Effector memory CD4-positive, alpha-beta T cell (primary cell): ENCODE results near the gene DLX4.

Experiments used
- DNase-seq, 3 donors: peaks; one replicate each; pipeline ENCODE4 v3.0.0-alpha.2; 2020
- H3K27ac ChIP-seq: 2 replicates; pipeline ENCODE4 v1.7.0; 2013; ENCODE audit warnings: mild to moderate bottlenecking, low read length, moderate library complexity; ENCODE audit not compliant: insufficient read depth, poor library complexity, severe bottlenecking
- H3K27me3 ChIP-seq: replicated peaks from 2 replicates; pipeline ENCODE4 v1.7.0; 2013; ENCODE audit warnings: mild to moderate bottlenecking, low read length; ENCODE audit not compliant: insufficient read depth, control insufficient read depth, poor library complexity, severe bottlenecking
- H3K36me3 ChIP-seq: 2 replicates; pipeline ENCODE4 v1.7.0; 2013; ENCODE audit warnings: mild to moderate bottlenecking, low read length, moderate library complexity; ENCODE audit not compliant: control insufficient read depth, insufficient read depth
- H3K4me1 ChIP-seq: 2 replicates; pipeline ENCODE4 v1.7.0; 2013; ENCODE audit warnings: low read length, mild to moderate bottlenecking; ENCODE audit not compliant: control insufficient read depth, insufficient read depth, poor library complexity, severe bottlenecking
- H3K4me3 ChIP-seq: 2 replicates; pipeline ENCODE4 v1.7.0; 2013; ENCODE audit warnings: low read length, low read depth, mild to moderate bottlenecking; ENCODE audit not compliant: insufficient read depth, poor library complexity, severe bottlenecking
- H3K9me3 ChIP-seq: 2 replicates; pipeline ENCODE4 v1.7.0; 2013; ENCODE audit warnings: mild to moderate bottlenecking, low read length, moderate library complexity; ENCODE audit not compliant: control insufficient read depth

DLX4 gene

DNA sequence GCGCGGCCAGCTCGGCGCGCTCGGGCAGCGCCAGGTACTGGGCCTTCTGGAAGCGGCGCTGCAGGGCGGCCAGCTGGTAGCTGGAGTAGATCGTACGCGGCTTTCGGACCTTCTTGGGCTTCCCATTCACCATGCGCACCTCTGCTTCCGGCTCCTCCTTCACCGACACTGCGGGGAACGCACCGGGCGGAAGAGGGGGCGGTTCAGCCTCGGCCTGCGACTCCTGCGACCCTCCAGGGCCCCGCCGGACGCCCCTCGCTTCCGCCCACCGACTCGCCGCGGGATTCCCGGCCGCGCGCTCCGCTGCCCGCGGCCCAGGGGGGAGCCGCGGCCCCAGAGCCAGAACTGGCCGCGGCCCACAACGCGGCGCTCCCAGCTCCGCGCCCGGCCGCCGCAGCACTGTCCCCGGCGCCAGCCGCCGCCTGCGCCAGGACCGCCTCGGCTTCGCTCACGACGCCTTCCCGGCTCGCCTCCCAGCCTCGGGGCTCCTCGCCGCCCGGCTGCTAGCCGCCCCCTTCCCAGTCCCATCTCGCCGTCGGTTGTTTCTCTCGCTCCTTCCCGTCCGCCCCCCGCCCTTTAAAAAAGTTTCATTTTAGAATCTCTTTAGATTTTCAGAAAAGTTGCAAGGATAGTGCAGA lies 24.6 kb downstream of the DLX4 start:
- Histone ChIP-seq H3K27me3 (peaks cover 47% of the 10 kb centered on the region), H3K4me3 (peak overlapping the region; percentile 53), H3K9me3 (no peaks in the 10 kb centered on the region), H3K36me3 (no peaks in the 10 kb centered on the region), H3K27ac (no peak overlapping the region), H3K4me1 (peaks cover 29% of the 10 kb centered on the region)
- DNase-seq: no peak

DNA sequence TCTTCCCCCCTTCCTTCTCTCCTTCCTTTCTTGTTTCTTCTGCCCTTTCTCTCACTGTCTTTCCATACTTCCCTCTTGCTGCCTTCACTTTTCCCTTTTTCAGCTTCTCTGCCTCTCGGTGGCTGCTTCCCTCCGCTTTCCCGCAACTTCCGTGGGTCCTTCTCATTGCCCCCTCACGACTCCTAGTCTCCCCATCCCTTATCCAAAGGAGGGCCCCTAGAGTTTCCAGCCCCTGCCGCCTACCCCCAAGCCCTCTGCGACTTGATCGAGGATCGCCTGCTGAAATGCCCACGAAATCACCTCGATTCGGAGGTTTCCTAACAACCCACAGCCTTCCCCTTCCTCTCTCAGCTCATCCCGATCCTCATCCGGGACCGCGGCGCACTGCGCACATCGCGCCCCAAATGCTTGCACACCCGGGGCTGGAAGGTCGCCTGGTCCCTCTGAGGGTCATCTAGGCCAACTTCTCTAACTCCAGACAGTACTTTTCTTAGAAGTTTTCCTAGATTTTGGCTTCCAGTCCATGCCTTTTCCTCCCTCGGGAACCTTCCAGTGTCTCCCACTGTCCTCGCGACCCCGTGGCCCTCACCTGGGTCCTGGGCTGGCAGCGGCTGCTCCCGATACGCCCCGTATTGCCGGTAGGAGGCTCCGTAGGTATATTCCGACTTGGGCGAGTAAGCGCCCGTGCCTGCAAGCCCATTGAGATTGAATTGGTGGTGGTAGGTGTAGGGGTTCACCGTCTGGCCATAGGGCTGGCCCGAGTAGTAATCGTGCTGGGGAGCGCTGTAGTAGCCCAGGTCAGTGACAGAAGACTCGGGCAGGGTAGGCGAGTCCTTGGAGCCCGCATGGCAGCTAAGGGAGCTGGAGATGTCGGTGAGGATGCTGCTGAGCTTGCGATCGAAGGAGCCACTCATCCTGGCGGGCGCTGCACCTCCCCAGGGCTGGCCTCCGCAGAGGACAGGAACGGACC lies 25.4 kb downstream of the DLX4 start:
- peaks cover 56% of the 10 kb centered on the region for H3K27me3 ChIP-seq
- H3K4me1 ChIP-seq: peaks cover 29% of the 10 kb centered on the region
- no peak overlapping the region for H3K27ac ChIP-seq
- peak overlapping the region; percentile 53 for H3K4me3 ChIP-seq
- DNase-seq: no peak
- H3K36me3 ChIP-seq: no peaks in the 10 kb centered on the region
- no peaks in the 10 kb centered on the region for H3K9me3 ChIP-seq

GRCh38 chr17:49995055-49995738 lies 26.2 kb downstream of the DLX4 start, which contains the start of gene DLX3:
Gene DLX3 (minus strand): TSS chr17:49995224. CDS start chr17:49994998, 226 bp downstream.
- DNase-seq: no peak
- no peak within 1 kb of the TSS for H3K27ac ChIP-seq
- H3K4me3 ChIP-seq: peak within 1 kb of the TSS; percentile 53
- H3K36me3 ChIP-seq: no peaks in the 10 kb centered on the region
- no peaks in the 10 kb centered on the region for H3K9me3 ChIP-seq
- peaks cover 61% of the 10 kb centered on the region for H3K27me3 ChIP-seq
- H3K4me1 ChIP-seq: peaks cover 29% of the 10 kb centered on the region

DNA sequence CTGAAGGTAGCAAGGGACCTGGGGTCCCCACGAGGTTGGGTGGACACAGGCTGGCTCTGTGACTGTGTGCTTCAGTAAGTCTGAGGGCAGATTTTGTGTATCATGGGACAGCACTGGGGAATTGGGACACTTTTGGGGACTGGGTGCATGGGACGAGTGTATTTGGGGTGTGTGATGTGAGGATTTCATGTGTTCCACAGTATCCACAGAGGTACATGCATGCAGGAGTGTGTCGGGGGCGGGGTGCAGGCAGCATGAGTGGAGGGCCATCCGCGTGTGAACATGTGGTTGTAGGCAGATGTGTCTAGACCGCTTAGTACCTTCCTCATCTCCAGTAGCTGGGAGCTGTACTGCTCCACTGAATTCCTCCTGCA lies 27.1 kb downstream of the DLX4 start:
- H3K27ac ChIP-seq: no peak overlapping the region
- no peak overlapping the region for H3K4me3 ChIP-seq
- no peak for DNase-seq
- no peaks in the 10 kb centered on the region for H3K9me3 ChIP-seq
- H3K27me3 ChIP-seq: peaks cover 61% of the 10 kb centered on the region
- peaks cover 29% of the 10 kb centered on the region for H3K4me1 ChIP-seq
- no peaks in the 10 kb centered on the region for H3K36me3 ChIP-seq

DNA sequence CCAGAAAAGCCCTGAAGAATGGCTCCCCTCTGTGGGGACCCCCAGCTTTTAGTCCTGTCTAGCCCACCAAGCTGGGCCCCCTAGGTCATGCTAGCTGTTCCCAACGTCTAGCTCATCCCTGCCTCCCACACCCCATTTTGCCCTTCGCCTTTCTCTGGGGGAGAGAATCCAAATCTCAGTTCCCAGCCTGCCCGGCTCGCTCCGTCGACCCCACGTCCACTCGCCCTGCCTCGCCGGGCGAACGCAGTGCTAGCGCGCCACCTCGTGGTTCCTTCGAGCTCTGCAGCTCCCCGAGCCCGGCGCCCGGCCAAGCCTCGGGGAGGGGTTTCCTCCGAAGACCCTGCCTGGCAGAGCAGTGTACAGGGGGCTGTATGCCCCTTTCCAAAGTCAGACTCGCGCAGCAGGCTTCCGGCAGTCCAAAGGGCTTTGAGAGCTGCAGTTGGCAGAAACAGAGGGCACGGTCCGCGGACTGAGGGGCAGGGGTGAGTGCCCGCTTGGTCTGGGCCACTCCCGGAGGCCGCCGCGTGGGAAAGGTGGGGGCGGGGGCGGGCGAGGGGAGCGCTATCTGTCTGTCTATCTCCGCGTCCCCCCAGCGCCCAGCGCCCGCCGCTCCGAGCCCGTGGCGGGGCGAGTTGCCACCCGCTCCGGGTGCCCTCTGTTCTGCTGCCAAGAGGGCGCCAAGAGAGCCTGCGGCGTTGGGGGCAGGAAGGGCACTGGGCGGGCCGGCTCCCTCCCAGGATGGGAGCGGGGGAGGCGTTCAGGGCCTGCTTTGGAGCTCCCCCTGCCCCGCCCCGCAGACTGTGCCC lies 27.7 kb downstream of the DLX4 start:
- peak; percentile 25 to 52 (median 34) for DNase-seq
- Histone ChIP-seq H3K27ac (no peak overlapping the region), H3K4me3 (peak overlapping the region; percentile 37), H3K9me3 (no peaks in the 10 kb centered on the region), H3K27me3 (peaks cover 61% of the 10 kb centered on the region), H3K36me3 (no peaks in the 10 kb centered on the region), H3K4me1 (peaks cover 29% of the 10 kb centered on the region)

DNA sequence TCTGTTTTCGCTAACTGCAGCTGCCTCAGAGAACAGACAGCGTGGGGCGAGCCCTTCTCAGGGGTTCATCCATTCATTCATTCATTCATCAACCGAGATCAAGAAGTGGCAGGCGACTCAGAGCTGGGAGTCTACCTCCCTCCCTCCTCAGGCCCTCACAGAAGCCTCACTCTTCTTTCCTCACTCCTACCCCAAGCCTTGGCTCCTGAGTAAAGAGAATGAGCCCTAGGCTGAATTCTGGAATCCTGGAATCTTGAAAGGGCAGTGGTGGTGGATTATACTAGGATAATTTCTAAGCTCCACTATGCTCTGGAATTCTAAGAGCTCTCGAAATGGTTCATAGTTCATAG lies 28.3 kb downstream of the DLX4 start:
- Histone ChIP-seq H3K27me3 (peaks cover 61% of the 10 kb centered on the region), H3K9me3 (no peaks in the 10 kb centered on the region), H3K36me3 (no peaks in the 10 kb centered on the region), H3K4me3 (no peak overlapping the region), H3K27ac (no peak overlapping the region), H3K4me1 (peaks cover 29% of the 10 kb centered on the region)
- DNase-seq: no peak

DNA sequence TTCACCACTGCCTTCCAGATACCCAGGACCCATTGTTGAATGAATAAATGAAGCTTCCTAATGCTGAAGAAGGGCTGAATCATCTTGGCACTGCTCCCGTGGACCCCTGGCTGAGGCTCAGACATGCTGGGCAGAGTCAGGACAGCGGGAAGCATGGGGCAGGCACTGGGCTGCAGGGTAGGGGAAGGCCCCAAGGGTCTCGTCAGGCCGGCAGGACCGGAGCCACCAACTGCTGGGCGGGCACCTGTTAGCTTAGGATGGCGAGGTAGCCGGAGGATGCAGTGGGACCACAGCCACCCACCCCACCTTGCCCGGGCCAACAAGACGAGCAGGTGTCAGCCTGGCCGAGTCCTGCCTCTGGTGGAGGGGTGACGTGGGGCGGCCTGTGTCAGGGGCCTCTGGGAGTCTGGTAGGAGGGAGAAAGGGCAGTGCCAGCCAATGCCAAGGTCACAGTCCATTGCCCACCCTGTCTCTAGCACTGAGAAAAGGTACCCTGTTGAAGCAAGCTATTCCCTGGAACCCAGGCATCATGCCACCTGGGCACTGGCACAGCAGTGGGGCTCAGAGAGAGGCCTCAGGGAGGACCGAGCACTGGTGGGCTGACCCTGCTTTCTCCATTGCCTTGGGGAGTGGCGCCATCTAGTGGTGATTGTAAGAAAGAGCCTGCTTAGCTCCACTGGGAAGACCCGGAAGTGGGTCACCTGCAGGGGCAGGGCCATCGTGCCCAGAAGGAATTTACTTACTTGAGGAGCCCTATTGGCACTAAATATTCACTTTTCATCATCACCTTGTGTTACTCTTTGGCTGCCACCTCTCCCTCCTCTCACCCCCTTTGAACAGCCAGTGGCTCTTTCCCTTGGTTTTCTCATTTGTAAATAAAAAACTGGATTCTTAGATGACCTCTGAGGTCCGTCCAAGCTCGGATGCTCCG lies 29.0 kb downstream of the DLX4 start:
- peak; percentile 61 to 78 (median 74) for DNase-seq
- H3K36me3 ChIP-seq: no peaks in the 10 kb centered on the region
- peaks cover 55% of the 10 kb centered on the region for H3K27me3 ChIP-seq
- H3K4me1 ChIP-seq: peaks cover 27% of the 10 kb centered on the region
- no peaks in the 10 kb centered on the region for H3K9me3 ChIP-seq
- no peak overlapping the region for H3K4me3 ChIP-seq
- H3K27ac ChIP-seq: no peak overlapping the region

DNA sequence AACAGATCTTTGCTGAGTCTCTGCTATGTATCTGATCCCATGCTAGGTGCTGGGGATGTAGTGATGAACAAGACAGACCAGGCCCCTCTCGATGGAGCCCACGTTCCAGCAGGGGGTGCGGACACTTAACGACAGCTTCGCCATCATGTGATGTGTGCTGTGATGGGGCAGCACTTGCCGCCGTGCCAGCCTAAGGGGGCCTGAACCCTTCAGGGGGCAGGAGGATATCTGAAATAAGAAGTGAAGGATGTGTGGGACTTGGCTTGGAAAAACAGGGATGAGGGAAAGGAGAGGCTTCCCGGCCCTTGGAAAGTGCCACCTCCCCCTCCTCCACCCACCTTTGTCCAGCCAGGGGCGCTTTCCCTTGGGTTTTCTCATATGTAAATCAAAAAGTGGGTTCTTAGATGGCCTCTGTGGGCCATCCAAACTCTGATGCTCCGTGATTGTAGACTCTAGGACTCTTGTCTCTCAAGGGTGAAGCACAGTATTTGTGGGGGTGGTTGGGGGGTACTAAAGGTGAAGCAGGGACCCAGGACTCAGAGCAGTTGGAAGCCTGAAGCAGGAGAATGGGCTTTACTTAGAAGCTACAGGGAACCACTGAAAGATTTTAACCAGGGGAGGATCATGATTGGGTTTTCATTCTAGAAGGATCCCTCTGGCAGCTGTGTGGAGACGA lies 30.0 kb downstream of the DLX4 start:
- Histone ChIP-seq H3K9me3 (no peaks in the 10 kb centered on the region), H3K36me3 (no peaks in the 10 kb centered on the region), H3K4me3 (no peak overlapping the region), H3K27ac (no peak overlapping the region), H3K27me3 (peaks cover 52% of the 10 kb centered on the region), H3K4me1 (peaks cover 21% of the 10 kb centered on the region)
- DNase-seq: no peak
